ENCODE results near the gene RASSF8.

DNA sequence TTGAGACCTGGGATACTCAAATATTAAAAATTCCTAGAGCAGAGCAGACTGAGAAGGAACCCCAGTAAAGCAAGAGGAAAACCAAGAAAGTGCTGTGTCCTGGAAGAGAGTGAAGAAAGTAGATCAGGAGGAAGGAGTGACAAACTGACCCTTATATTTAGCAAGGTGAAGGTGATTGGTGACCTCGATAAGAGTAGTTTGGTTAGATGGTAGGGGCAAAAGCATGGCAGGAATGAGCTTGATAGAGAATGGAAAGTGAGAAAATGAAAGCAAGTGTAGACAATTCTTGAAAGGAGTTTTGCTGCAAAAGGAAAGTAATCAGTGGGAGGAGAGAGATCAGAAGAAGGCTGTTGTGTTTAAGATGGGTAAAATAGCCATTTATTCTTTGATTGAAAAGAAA, 51.1 kb downstream of the RASSF8 start:
- TF ChIP-seq POLR2A (IDR thresholded peaks at IDR 0.05), result no peak
- TF ChIP-seq, protein P1, sequence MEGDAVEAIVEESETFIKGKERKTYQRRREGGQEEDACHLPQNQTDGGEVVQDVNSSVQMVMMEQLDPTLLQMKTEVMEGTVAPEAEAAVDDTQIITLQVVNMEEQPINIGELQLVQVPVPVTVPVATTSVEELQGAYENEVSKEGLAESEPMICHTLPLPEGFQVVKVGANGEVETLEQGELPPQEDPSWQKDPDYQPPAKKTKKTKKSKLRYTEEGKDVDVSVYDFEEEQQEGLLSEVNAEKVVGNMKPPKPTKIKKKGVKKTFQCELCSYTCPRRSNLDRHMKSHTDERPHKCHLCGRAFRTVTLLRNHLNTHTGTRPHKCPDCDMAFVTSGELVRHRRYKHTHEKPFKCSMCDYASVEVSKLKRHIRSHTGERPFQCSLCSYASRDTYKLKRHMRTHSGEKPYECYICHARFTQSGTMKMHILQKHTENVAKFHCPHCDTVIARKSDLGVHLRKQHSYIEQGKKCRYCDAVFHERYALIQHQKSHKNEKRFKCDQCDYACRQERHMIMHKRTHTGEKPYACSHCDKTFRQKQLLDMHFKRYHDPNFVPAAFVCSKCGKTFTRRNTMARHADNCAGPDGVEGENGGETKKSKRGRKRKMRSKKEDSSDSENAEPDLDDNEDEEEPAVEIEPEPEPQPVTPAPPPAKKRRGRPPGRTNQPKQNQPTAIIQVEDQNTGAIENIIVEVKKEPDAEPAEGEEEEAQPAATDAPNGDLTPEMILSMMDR (IDR thresholded peaks at IDR 0.05), result no peak
- no peak for TF ChIP-seq POLR2AphosphoS5 (IDR thresholded peaks at IDR 0.05)
- TF ChIP-seq EP300 (IDR thresholded peaks at IDR 0.05; ENCODE audit: low read depth), result no peak
